Testis (tissue), 2 donors: ENCODE results near the gene KCNK18.

Source experiments
- CTCF ChIP-seq, 3 experiments: fragments of 450-650 bp in 2 of 3; fragments of 200-600 bp in 1 of 3; sonication (generic) in 1 of 3; IDR thresholded peaks; one replicate each; pipeline ENCODE4 v1.5.1; 2016 to 2019; ENCODE audit warnings: antibody characterized with exemption in 3 of 3, mild to moderate bottlenecking in 2 of 3, moderate library complexity in 1 of 3
- POLR2A ChIP-seq: fragments of 450-650 bp; IDR thresholded peaks from one replicate; pipeline ENCODE4 v1.6.1; 2017; ENCODE audit warnings: antibody characterized with exemption, mild to moderate bottlenecking, moderate library complexity

- TF ChIP-seq CTCF (IDR thresholded peaks at IDR 0.05) (no peak), POLR2A (no peak)
Measured at GRCh38 chr10:117163061-117163953, 34.0 kb upstream of the KCNK18 start.
